Adrenal gland (tissue), 12 donors: ENCODE data around the gene AXIN2. TPM values are rescaled to one million over a fixed set of nuclear protein-coding genes. Genes with fewer than 3 reads are reported as not detected.

Experiments used
- DNase-seq, 7 donors: peaks; one replicate each; pipeline ENCODE4 v3.0.0-alpha.2; 2019 to 2020
- H3K27ac ChIP-seq, 5 donors: fragments of 200-600 bp; sonication (generic) in 4 of 5; 1 replicate in 3 of 5; 2 replicates in 2 of 5; pipeline versions ENCODE4 v1.5.1 to v1.8.0; 2016 to 2020; ENCODE audit warnings: mild to moderate bottlenecking in 1 of 5
- H3K27me3 ChIP-seq: fragments of 200-600 bp; 2 replicates; pipeline ENCODE4 v1.8.0; 2021
- H3K36me3 ChIP-seq, 2 donors: fragments of 200-600 bp; replicated peaks in 1 of 2; 1 replicate in 1 of 2; 2 replicates in 1 of 2; pipeline versions ENCODE4 v1.5.1 to v1.8.0; 2018 to 2022
- H3K4me1 ChIP-seq, 2 donors: fragments of 200-600 bp; replicated peaks in 1 of 2; 1 replicate in 1 of 2; 2 replicates in 1 of 2; pipeline versions ENCODE4 v1.5.1 to v1.8.0; 2018 to 2021
- H3K4me3 ChIP-seq, 4 donors: fragments of 200-600 bp; sonication (generic) in 3 of 4; one replicate each; pipeline ENCODE4 v1.5.1; 2016 to 2018
- H3K9me3 ChIP-seq, 3 donors: fragments of 200-600 bp; sonication (generic) in 1 of 3; replicated peaks in 1 of 3; 1 replicate in 2 of 3; 2 replicates in 1 of 3; pipeline versions ENCODE4 v1.5.1 to v1.8.0; 2016 to 2021
- POLR2A ChIP-seq, 2 donors: fragments of 450-650 bp; IDR thresholded peaks; one replicate each; pipeline ENCODE4 v1.6.1; 2017; ENCODE audit warnings: antibody characterized with exemption in 2 of 2, mild to moderate bottlenecking in 2 of 2, moderate library complexity in 1 of 2
- WGBS, 4 donors: extraction: QIAGEN DNeasy Blood & Tissue Kit in 2 of 4; methylation state at CpG; one replicate each; pipeline versions ENCODE4 v1.1.5 to v1.1.7; 2013 to 2017; 5-methylcytosine and 5-hydroxymethylcytosine counted together
- intact Hi-C, 2 donors: fragments of 100-400 bp; cut with DNase I; formaldehyde crosslinking; loops; one replicate each; pipeline versions ENCODE4 v1.14.1 to v1.15.0; 2022 to 2023
- polyA plus RNA-seq, 3 donors: library from polyadenylated mRNA; stranded (reverse); fragments of 200-250 nt in 2 of 3; fragments of 350-450 nt in 1 of 3; fragmentation: Illumina TruSeq in 1 of 3; extraction: RNeasy Lipid Tissue Mini Kit (QIAGEN cat#74804) in 1 of 3; gene quantifications; one replicate each; pipeline ENCODE4 v1.2.3, GENCODE V29; 2013 to 2014
- total RNA-seq, 9 donors: library from RNA; depleted of rRNA in 4 of 9; stranded (reverse); fragments of >200 nt in 4 of 9; fragments of 120-200 nt in 1 of 9; fragmentation: NEBNext Ultra II Directional in 1 of 9; extraction: Animal tissue kit (Norgen Biotek cat#: 25700) in 1 of 9; gene quantifications; one replicate each; pipeline versions ENCODE4 v1.1.0 to v1.2.4, GENCODE V29; 2013 to 2023
- TF ChIP-seq, protein P1 (sequence below), 6 experiments: fragments of 450-650 bp in 4 of 6; fragments of 200-600 bp in 2 of 6; sonication (generic) in 1 of 6; IDR thresholded peaks; 1 replicate in 5 of 6; 2 replicates in 1 of 6; pipeline versions ENCODE4 v1.5.1 to v1.8.0; 2016 to 2021; ENCODE audit warnings: antibody characterized with exemption in 6 of 6, mild to moderate bottlenecking in 2 of 6, moderate library complexity in 1 of 6
- donor health status: healthy with polysubstance abuse.
- donor health status: Bipolar disorder and iron deficiency.
- donor health status: DM: yes; HTN: yes; CAD: no.
- donor health status: DM: no; HTN: no; CAD: no.
- donor health status: DM: no; HTN: no; CAD: no.
- donor health status: DM: yes; HTN: yes; CAD: no.

AXIN2 gene
- total and polyA plus RNA-seq, 12 donors = 4.4 to 47.3 (median 18.3) TPM

DNA sequence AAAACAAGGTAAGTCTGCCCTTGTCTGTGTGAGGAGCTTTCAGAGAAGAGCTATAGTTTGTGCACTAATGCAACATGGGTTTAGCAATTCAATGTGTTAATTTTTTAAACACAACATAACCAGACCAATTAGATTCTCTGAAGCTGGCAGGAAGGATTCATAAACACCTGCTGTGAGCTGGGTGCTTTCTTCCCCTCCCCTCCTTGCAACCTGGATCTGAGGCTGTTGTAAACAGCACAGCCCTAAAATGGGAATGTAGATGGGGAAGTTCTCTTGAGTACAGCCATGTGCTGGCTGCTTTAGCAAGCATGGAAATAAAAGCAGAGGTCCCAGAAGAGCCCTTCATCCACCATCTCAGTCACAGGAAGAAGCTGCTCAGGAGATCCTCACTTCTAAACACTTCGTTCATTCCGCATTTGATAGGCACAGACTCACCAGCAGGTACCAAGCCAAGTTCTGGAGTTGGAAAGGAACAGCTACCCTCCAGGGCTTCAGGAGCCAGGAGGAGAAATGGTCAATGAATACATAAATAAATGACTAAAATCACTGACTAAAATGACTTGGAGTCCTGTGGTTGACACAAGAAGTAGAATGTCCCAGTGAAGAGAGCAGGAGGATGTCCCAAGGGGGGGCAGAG, 21.7 kb downstream of the AXIN2 start:
- TF ChIP-seq, protein P1, sequence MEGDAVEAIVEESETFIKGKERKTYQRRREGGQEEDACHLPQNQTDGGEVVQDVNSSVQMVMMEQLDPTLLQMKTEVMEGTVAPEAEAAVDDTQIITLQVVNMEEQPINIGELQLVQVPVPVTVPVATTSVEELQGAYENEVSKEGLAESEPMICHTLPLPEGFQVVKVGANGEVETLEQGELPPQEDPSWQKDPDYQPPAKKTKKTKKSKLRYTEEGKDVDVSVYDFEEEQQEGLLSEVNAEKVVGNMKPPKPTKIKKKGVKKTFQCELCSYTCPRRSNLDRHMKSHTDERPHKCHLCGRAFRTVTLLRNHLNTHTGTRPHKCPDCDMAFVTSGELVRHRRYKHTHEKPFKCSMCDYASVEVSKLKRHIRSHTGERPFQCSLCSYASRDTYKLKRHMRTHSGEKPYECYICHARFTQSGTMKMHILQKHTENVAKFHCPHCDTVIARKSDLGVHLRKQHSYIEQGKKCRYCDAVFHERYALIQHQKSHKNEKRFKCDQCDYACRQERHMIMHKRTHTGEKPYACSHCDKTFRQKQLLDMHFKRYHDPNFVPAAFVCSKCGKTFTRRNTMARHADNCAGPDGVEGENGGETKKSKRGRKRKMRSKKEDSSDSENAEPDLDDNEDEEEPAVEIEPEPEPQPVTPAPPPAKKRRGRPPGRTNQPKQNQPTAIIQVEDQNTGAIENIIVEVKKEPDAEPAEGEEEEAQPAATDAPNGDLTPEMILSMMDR (IDR thresholded peaks at IDR 0.05) = no peak
- TF ChIP-seq POLR2A (IDR thresholded peaks at IDR 0.05) = no peak
- peak overlapping the region in 1 of 5 donors; percentile 1 for H3K27ac ChIP-seq
- 87 to 92% (median 89%) methylated on average over 2 of the region's 2 CpGs for WGBS, 4 donors
- peaks cover 0 to 57% of the 10 kb centered on the region in 2 donors for H3K36me3 ChIP-seq
- H3K9me3 ChIP-seq = no peaks in the 10 kb centered on the region
- DNase-seq = no peak
- no peaks in the 10 kb centered on the region for H3K27me3 ChIP-seq
- intact Hi-C loops = no loop called here
- H3K4me3 ChIP-seq = no peak overlapping the region
- peaks cover 6 to 16% of the 10 kb centered on the region in 2 donors for H3K4me1 ChIP-seq

DNA sequence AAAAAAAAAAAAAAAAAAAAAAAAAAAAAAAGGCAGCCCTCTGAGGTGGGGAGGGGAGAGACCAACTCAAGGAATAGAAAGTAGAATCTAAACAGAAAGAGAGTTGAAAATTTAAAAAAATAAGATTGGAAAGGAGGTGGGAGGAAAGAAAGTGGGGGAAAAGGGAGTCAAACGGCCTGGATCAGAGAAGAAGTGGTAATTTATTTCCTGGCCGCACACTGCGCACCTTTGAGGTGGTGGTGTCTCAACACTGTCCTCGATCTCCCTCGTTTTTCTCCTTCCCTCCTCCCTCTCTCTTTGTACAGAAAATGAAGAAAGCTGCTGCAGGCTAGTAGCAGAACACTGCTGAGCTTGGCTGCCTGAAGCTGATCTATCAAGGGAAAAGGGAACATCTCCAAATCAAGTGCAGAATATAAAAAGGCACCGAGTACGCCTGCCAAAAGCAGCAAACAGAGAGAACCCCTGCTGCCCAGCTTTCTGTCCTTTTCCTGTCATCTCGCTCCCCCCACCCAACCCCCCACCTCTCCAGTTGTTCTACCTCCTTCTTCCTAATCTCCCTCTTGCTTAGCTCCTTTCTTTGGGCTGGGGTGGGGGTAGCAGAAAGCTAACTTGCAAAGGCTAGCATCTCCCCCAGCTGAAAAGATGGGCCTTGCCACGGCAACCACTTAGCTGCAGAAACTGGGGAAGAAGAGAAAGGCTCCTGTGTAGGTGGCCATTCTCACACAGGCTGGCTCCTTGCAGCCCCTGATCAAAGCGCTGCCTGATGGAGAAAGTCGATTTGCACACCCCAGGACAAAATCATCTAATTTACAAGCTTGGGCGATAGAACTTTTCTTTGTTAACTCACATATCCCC, 22.5 kb downstream of the AXIN2 start:
- DNase-seq = no peak
- peaks cover 0 to 65% of the 10 kb centered on the region in 2 donors for H3K36me3 ChIP-seq
- TF ChIP-seq, protein P1 (IDR thresholded peaks at IDR 0.05) = no peak
- no peaks in the 10 kb centered on the region for H3K9me3 ChIP-seq
- no peak overlapping the region for H3K27ac ChIP-seq
- no peak overlapping the region for H3K4me3 ChIP-seq
- 71 to 78% (median 74%) methylated on average over 12 of the region's 12 CpGs for WGBS, 4 donors
- peaks cover 6 to 13% of the 10 kb centered on the region in 2 donors for H3K4me1 ChIP-seq
- no peaks in the 10 kb centered on the region for H3K27me3 ChIP-seq
- intact Hi-C loops = no loop called here

DNA sequence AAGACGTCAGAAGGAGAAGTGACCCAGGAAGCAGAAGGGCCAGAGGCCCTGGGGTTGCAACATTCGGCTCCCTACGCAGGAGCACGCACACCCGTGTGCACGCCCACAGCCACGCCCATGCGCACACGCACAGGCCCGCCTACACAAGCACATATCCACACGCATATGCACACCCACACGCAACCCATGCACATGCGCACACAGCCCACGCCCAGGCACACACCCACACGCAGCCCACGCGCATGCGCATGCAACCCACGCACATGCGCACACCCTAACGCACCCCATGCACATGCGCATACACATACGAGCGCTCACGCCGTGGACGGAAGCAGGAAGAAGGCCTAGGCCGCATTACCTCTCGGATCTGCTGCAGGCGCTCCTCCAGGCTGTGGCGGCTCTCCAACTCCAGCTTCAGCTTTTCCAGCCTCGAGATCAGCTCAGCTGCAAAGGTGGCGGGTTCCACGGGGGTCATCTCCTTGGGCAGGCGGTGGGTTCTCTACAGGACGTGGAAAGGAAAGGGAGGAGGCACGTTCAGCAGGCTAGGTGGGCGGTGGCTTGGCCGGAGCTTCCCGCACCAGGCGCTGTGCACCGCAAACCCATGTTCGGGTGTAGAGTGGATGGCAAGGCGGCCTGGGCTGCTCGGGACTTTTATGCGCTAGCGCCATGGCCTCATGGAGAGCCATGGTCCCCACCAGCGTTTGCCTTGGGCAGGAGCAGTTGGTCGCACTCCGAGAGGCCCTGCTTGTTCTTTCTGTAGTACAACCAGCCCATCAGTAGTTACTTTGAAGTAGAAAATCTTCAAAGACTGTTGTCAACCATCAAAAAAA, 23.4 kb downstream of the AXIN2 start:
- 87 to 90% (median 89%) methylated on average over 37 to 50 of the region's 50 CpGs for WGBS, 4 donors
- TF ChIP-seq POLR2A (IDR thresholded peaks at IDR 0.05) = no peak
- TF ChIP-seq, protein P1 (IDR thresholded peaks at IDR 0.05) = no peak
- DNase-seq = no peak
- no peak overlapping the region for H3K27ac ChIP-seq
- peaks cover 0 to 68% of the 10 kb centered on the region in 2 donors for H3K36me3 ChIP-seq
- H3K4me3 ChIP-seq = no peak overlapping the region
- peaks cover 3 to 10% of the 10 kb centered on the region in 2 donors for H3K4me1 ChIP-seq
- no peaks in the 10 kb centered on the region for H3K27me3 ChIP-seq
- intact Hi-C loops = no loop called here
- H3K9me3 ChIP-seq = no peaks in the 10 kb centered on the region

DNA sequence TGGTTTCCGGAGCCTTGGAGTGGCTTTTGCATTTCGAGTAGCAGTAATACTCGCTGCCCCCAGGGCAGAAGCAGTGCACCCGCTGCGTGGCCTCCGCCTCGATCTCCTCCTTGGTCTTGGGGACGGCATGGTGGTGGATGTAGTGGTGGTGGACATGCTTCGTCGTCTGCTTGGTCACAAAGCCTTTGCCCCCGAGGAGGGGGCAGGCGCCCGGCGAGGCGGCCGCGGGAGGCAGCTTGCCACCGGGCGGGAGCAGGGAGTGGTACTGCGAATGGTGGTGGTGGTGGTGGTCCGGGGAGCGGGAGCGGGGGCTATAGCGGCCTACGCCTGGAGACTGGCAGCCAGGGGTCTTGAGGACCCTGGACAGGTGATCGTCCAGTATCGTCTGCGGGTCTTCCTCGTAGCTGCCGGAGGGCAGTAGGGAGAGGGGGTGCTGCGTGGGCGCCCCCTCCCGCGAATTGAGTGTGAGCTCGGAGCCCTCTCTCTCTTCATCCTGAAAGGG, 24.1 kb downstream of the AXIN2 start:
- no peak for DNase-seq
- Histone ChIP-seq H3K27me3 (no peaks in the 10 kb centered on the region), H3K4me1 (peaks cover 6 to 11% of the 10 kb centered on the region in 2 donors), H3K4me3 (no peak overlapping the region), H3K9me3 (no peaks in the 10 kb centered on the region), H3K36me3 (peaks cover 0 to 73% of the 10 kb centered on the region in 2 donors), H3K27ac (no peak overlapping the region)
- intact Hi-C loops = no loop called here
- TF ChIP-seq, protein P1 (IDR thresholded peaks at IDR 0.05) = no peak
- TF ChIP-seq POLR2A (IDR thresholded peaks at IDR 0.05) = no peak
- WGBS, 4 donors = 92 to 95% (median 94%) methylated on average over 29 to 35 of the region's 35 CpGs
